Forelimb muscle (tissue), 1 donor: Measurements from ENCODE around the gene ITGB6. TPM values are rescaled to one million over a fixed set of nuclear protein-coding genes. Genes with fewer than 3 reads are reported as not detected.

ENCODE experiments used
- DNase-seq: peaks from one replicate; pipeline ENCODE4 v3.0.0-alpha.2; 2013; ENCODE audit warnings: low read depth
- polyA plus RNA-seq: library from polyadenylated mRNA; unstranded; fragments of 120-200 nt; gene quantifications from one replicate; pipeline ENCODE4 v1.2.1, GENCODE V29; 2013; ENCODE audit not compliant: insufficient read length

Gene ITGB6, protein sequence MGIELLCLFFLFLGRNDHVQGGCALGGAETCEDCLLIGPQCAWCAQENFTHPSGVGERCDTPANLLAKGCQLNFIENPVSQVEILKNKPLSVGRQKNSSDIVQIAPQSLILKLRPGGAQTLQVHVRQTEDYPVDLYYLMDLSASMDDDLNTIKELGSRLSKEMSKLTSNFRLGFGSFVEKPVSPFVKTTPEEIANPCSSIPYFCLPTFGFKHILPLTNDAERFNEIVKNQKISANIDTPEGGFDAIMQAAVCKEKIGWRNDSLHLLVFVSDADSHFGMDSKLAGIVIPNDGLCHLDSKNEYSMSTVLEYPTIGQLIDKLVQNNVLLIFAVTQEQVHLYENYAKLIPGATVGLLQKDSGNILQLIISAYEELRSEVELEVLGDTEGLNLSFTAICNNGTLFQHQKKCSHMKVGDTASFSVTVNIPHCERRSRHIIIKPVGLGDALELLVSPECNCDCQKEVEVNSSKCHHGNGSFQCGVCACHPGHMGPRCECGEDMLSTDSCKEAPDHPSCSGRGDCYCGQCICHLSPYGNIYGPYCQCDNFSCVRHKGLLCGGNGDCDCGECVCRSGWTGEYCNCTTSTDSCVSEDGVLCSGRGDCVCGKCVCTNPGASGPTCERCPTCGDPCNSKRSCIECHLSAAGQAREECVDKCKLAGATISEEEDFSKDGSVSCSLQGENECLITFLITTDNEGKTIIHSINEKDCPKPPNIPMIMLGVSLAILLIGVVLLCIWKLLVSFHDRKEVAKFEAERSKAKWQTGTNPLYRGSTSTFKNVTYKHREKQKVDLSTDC
- 47.9 TPM for polyA plus RNA-seq

DNA sequence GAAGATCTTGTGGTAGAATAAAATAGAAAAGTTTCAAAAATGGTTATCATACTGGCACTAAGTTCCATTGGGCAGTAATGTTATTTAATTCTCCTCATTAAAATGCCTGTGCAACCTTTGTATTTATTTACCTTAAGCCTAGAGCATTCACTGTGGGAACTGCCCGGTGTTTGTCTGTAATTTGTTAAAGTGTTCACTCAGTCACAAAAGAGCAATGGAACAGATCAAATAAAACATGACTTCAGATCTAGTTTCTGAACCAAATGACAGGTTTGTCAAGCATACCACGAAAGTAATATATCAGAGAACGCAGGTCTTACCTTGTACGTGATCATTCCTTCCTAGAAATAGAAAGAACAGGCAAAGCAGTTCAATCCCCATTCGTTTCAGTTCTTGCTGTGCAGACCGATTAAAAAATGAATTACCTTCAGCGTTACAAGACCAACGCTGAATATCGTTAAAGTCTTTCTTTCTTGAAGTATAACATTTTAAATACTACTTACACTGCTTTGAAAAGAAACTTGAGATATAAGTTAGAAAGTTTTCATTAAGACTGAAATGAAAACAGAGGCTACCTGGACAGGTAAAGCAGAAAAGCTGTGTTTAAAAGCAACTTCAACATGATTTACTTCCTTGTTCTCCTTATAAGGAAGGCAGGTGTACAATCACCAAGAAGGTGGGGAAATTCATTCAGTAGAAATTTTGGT lies at the start of gene ITGB6:
Gene ITGB6 (minus strand): TSS at position 590 of the 707 bp plus-strand sequence. CDS start 209 bp downstream, at position 381.
- no peak for DNase-seq

DNA sequence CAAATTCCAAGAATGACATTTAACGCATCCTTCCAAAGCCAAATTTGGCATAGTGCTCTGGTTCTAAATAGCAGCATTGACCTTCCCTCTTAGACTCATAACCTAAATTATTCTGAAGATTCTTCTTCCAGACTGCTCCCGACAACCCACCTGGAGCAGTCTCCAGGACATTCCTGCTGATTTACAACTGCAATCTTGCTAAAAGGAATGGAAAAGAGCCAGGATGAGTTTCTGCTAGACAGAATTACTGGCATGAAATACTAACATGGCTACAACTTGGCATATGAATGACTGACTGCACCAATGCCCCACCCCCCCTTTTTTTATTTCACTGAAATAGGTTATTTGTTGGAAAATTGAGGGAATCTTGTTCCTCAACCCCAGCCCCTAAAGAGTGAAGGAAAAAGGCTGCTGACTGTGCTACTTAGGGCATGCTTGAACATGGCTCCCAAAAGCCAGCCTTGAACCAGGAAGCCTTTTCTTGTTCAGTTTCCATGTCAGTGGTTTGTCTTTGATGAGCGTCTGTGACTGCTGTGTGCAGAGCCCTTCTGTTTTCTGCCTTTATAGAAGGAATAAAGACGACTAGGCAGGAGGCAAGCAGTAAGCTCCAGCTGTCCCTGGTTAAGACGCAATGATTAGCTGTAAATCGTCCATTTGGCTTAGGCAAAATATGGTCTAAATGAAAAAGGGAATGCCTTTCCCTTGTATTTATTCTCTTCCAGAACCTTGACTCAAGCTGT lies 47.4 kb upstream of the ITGB6 start:
- DNase-seq, result no peak

DNA sequence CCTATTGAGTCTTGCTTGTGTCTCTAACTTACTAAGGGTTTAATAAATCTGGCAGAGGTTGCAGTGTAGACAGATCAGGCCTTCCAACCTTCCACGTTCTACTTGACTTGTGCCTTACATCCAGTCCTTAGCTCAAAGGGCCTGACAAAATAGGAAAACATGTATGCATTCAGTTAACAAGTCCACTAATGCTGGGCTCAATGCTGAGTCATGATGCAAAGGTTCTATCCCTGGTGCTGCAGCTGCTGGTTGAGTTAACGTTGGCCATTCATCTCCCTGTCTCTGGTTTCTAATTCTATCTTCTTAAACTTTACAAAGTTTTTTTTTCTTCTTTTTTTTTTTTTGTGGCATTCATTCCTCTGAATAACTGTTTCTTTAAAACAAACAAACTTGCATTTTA lies 46.3 kb upstream of the ITGB6 start:
- no peak for DNase-seq

DNA sequence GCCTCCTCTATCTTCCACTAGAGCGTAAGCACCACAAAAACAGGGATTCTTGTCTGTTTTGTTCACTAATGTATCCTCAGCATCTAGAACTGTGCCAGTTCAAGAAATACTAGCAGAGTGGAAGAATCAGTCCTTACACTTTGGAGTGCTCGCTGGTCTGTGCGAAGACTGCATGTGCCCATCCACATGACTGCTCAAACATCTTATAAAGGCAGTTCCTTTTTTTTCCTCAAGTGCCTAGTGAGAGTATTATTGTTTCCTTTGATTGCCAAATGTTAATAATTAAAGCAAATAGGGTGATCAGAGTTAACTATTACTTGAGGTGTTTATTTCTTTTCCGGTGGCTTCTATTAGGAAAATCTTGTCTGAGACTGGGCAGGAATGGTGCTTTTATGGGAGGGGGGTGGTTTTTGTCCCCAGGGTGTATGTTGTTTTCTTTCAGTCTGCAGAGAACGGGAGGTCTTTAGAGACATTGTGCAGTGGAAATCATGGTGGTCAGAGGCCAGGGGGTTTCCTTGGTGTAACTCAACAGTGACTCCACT lies 45.6 kb upstream of the ITGB6 start:
- DNase-seq, result no peak

DNA sequence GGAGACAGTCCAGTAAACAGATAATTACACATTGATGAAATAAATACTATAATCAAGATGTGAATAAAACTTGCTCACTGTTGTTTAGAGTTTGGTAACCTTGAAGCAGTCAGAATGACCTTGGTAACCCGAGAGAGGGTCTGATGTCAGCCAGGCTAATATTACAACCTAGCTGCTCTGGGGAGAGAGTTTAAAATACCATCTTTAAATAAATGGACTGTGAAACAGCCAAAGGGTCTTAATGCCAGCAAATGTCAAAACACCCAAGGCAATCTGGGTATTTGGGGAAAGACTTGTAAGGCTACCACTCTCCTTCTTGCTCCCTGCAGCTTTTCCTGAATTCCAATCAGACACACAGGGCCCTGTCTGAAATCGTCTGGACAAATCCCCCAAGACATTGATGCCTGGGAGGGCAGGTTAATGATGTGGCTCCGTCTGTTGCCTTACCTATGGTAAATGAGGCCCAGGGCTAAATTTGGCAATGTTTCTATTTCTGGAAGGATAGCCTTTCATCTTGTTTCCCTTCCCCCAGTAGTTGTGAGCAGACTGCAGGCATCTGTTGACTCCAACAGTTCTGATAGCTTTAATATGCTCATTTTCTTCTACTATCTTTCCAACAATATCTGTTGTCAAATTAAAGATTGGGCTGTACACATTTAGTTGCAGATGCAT lies 43.0 kb upstream of the ITGB6 start:
- DNase-seq, result no peak

DNA sequence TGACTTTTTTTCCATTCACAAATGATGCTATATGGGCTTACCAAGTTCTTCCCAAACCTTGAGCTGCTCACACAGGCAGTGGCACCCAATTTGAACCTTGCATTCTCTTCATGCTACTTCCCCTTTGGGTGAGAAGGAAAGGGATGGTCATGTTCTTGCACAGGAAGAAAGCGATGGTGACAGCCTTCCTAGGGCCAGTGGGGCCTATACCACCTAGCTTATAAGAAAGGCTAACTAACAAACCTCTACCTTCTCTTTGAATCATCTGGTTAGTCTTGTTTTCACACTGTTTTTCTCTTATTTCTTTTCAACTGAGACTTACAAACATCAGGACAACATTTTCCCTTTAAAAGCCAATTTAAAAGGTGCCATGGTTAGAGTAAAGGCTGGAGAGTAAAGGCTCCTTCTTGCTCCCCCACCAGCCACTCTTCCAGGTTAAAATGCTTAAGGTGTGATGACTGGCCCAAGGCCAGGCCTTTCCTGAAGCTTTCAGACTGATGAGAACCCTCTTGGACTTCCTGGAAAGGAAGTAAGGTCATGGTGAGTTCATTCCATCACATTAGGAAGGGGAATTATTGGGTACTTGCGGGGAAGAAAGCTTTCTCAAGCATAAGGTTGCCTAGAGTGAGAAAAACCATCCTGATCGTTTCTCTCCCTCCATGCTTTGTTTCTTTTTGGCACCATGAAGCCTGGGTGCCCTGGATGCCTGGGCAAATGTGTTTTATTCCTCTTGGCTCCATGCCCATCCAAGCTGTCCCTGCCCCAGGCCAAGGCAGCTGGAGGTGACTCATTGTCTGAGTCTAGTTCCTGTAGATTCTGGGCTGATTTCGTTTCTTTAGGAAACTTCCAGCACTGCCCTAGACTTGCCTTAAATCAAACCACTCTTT lies 41.4 kb upstream of the ITGB6 start:
- no peak for DNase-seq

DNA sequence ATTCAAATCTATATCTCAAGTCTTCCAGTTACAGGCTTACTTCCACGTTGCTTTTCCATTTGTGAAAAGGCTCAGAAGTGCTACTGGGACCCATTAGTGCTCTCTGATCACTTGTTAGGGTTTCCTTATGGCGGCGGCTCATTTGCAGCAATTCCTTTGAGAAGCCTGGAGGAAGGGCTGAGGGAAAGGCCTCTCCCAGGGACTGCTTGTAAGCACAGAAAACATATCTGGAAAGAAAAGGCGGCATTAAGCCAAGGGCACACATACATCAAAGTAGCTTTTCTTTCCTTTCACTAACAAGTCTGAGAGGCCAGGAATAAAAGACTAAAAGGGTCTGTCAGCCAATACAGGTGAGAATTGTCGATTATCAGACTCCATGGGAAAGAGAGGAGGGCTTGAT lies 39.4 kb upstream of the ITGB6 start:
- no peak for DNase-seq

DNA sequence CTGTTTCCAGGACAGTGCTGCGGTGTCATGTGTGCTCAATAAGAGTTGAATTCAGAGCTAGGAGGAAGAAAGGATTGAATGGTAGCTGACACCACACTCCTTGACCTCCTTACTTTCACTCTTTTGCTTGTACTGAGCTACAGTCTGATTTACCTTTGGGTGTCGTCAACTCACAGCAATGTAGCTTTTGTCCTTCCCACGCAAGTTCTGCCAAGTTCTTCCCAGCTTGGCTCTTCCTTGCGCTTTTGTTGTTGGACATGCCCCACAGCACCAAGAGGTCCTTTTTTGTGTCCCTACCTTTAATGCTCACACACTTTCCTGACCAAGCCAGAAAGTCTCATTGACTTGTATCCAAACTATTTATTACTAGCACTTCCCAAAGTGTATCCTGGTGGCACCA lies 38.3 kb upstream of the ITGB6 start:
- no peak for DNase-seq

DNA sequence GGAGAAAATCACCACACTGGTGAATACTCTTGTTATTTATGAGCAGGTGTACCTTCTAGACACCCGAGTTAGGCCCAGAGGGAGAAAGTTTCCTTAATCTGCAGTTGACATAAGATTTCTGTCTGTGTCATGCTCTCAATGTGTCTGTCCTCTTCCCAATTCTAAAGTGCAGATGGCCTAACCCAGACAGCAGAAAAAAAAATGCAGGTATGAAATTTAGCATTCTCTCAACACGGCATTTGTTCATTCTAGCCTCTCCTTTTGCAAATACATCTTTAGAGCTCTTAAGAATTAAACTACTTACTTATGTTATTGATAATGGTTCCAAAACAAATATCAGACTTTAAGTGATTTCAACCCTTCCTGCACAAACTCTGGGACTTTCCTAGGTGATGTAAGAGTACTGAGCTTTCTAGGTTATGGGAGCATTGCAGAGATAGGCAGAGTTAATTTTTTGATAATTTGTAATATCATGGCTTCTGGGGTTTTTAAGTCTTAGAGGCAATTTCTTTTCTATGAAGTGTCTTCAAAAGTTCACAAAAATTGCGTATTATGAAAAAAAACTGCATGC lies 32.9 kb upstream of the ITGB6 start:
- no peak for DNase-seq

DNA sequence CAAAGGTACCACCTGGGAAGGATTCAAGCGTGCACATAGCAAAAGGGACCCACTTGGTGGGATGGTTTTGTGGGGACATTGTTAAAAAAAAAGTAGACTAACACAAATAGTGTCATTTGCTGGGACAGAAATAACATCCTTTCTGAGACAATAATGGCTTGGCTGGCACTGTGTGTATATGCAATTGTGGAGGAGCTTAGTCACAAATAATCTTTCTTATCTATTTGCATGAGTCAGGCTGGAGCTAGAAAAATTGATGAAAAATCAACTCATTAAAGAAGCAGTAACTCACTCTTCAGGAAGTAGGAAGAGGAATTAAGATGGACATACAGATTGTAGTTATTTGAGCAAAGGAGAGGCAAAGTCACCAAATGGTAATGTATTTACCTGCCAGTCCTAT lies 29.5 kb upstream of the ITGB6 start:
- no peak for DNase-seq

DNA sequence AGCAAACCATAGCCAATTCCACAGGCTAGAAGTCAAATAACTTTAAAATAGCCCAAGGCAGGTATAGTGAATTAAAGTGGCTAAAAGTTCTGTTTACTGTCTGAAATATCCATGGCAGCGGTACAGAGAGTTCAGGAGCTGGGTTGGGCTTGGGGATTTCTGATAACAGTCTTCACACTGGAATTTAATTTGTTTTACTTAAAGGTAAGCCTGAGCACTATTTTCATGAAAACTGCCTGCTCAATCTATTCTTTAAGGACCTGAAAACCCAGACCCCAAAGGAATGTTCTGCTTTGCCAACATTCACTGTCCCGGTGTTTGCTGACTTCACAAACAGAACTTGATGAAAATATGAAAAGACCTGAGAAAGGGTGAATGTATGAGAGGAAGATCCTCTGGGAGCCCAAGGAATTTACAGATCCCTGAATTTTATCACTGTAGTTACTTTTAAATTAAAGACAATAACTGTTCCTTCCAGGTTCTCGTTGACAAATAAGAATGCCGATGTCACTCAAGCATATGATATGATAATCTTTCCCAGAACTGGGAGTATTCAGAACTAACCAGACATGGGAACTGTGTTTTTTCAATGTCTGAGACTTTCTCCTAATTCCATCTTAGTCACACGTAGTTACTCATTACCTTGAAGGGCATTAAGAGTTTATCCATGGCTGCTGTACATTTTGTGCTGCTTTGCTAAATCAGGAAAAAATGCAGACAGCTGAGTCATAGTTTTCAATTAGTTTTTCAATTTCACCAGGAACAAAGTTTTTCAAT lies 28.3 kb upstream of the ITGB6 start:
- no peak for DNase-seq

DNA sequence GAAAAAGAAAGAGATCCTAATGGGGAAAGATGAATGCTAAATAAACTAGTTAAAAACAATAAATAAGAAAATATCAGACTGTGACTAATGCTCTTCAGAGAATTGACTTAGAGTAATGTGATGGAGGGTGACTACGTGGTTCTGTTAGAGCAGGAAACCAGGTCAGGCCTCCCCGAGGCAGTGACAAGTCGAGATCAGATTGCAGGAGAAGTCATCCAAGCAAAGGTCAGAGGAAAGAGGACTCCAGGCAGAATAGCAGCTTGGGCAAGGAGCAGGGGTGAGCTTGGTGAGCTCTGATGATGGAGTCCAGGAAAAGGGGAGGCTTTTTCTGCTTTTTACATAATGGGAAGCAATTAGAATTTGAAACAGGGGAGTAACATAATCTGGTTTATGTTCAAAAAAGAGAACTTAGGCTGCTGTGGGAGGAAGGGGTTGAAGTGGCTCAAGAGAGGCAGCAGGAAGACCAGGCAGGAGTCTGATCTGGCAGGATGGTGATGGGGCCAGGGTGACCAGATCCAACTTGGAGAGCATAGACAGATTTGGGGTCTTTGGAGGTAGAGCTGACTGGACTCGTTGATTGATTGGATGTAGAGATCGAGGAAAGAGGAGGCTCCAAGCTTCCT lies 27.3 kb upstream of the ITGB6 start:
- no peak for DNase-seq

DNA sequence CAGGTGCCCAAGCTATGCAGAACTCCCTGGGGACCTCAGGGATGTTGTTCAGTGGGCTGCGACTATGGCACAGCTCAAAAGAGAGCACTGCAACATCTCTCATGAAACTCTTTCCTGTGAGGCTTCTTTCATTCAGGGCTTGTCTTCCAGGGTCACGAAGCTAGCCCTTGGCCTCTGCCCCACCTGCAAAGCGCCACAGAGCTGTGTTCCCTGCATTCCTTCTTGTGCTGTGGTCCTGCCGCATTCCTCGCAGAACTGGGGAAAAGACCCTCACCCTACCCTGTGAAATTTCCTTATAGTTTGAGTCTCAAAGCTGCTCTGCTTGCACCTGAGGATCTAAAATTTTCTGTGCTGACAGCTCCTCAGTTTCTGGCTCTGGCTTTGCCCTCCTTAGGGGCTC lies 26.3 kb upstream of the ITGB6 start:
- no peak for DNase-seq

DNA sequence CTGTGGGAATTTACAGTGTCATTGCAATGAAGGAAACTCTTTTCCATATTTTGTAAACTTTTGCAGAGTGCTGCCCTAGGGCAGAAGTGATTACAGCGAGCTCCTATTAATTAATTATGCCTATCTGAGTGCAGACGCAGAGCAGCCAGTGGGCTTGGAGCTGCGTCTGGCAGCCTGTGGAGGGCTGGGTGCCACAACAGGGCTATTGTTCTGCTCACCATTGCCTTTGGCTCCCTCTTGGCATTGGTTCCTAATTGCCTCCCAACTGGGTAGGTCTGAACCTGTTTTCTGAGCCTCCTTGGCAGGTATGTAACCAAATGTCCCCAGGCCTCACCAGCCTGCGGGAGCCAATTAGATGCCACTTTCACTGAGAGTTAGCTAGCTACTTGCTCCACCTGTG lies 25.6 kb upstream of the ITGB6 start:
- no peak for DNase-seq

DNA sequence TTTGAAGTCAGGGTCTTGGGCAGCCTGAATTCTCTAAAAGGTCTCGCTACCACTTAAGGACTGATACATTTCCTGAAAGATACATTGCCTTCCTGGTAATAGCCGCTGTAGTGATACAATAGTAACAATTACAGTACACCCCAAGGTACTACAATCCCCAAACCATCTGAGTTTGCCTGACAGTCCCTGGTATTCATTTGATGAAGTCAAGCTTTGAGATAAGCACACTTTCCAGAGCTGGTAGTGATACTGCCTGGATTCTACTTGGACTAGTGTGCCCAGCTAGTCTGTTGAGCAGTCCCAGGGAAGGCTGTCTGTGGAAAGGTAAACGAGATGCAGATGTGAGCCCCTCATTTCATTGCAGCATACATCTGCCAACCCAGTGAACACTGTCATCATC lies 24.4 kb upstream of the ITGB6 start:
- no peak for DNase-seq

DNA sequence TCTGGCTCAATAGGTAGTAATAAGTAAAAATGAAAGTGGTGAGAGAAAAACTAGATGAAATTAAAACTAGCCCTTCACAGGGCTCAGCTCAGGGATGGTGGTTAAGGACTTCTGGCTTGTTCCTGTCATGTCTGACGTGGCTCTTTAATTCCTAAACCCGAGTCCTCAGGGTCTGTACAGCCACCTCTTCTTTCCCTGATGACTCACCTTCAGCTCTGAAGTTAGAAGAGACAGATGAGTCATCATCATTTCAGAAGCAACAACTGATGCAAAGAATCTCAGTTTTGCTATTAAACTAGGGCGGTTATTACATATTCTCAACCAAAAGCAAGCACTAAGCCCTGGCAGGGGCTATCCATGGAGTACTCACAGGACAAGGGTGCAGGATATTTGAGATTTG lies 24.0 kb upstream of the ITGB6 start:
- no peak for DNase-seq

DNA sequence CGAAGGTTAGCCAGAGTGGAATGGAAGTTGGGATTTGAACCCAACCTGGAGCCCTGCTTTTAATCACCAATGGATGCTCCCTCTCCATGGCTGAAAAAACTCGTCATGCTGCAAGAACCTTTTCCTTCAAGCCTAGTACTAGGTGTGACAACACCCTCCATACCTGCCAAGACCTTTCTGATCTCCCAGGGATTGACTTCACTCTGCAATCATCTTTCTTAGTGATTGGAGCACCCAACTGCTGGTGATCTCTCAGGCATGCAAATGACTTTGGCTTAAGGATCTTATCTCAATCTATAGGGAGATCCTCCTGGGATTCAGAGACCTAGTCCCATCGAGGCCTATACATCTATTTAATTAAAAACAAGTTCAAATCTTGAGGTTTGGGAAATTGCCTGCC lies 23.5 kb upstream of the ITGB6 start:
- DNase-seq, result no peak

DNA sequence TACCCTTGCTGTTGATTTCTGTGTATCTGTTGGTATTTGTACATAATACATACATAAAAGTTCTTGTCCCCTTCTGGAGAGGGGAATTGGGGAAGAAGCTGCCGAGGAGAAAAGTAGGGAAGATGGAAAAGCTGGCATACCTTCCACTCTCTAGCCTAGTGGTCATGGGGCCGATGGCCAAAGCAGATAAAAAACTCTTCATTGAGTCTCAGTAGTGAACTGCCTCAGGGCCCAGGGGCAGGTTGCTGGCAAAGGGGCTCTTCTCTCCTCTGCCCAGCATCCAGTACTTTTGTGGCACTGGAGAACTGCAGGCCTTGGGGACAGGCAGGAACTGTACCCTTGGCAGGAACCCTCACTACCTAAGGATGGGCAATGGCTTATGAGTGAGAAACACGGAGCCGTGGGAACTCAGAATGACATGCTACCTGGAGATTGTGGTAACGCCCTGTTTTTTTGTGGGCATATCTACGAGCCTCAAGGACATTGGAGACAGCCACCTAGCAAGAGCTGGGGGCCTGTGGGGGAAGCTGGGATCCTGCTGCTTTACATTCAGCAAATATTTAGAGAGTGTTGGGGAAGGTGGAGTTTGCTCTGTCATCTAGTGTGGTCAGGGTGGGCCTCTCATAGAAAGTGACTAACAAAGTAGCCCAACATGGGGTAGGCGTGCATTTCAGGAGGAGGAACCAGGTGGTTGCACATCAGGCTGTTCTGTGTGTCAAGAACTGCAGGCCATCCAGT lies 22.6 kb upstream of the ITGB6 start:
- no peak for DNase-seq
